MM.1S (cell line): ENCODE data around the gene SGSH.

Source experiments
- EZH2 ChIP-seq: fragments of 300-600 bp; sonication (generic); optimal IDR thresholded peaks from 2 replicates; pipeline ENCODE3; 2017; ENCODE audit warnings: low read depth, mild to moderate bottlenecking, antibody characterized with exemption, low read length, mixed read lengths
- TF ChIP-seq, protein P1 (sequence below): fragments of 300-600 bp; sonication (generic); IDR thresholded peaks from 2 replicates; pipeline ENCODE4 v1.5.1; 2016; ENCODE audit warnings: antibody characterized with exemption, low read length, mixed read lengths

DNA sequence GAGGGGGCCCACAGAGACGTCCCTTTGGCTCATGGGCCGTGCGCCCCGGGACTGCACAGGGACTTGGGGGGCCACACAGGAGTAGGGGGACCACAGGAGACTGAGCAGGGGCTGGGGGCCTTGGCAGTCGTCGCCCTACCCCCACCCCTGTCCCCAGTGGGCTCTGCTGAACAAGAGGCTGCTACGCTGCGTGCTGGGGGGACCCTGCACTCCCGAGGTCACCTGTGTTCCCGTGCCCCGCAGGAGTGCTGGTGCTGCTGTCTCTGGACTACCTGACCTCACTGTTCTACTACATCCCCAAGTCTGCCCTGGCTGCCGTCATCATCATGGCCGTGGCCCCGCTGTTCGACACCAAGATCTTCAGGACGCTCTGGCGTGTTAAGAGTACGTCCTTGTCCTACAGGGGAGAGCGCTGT is 26.1 kb upstream of the SGSH start:
- TF ChIP-seq, protein P1, sequence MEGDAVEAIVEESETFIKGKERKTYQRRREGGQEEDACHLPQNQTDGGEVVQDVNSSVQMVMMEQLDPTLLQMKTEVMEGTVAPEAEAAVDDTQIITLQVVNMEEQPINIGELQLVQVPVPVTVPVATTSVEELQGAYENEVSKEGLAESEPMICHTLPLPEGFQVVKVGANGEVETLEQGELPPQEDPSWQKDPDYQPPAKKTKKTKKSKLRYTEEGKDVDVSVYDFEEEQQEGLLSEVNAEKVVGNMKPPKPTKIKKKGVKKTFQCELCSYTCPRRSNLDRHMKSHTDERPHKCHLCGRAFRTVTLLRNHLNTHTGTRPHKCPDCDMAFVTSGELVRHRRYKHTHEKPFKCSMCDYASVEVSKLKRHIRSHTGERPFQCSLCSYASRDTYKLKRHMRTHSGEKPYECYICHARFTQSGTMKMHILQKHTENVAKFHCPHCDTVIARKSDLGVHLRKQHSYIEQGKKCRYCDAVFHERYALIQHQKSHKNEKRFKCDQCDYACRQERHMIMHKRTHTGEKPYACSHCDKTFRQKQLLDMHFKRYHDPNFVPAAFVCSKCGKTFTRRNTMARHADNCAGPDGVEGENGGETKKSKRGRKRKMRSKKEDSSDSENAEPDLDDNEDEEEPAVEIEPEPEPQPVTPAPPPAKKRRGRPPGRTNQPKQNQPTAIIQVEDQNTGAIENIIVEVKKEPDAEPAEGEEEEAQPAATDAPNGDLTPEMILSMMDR: no peak
- no peak for TF ChIP-seq EZH2
